Astrocyte of the spinal cord (primary cell): ENCODE measurements around the gene ACD.

ENCODE experiments used
- DNase-seq: peaks from one replicate; pipeline ENCODE4 v3.0.0; 2011; ENCODE audit warnings: low read depth, low spot score
- H3K4me3 ChIP-seq: 2 replicates; pipeline ENCODE4 v1.5.1; 2011; ENCODE audit warnings: low read depth, mild to moderate bottlenecking, low read length, moderate library complexity
- CTCF ChIP-seq: IDR thresholded peaks from 2 replicates; pipeline ENCODE4 v1.5.1; 2012; ENCODE audit warnings: low read depth, mild to moderate bottlenecking, low read length, inconsistent platforms
- in situ Hi-C: cut with HindIII; loops from 2 replicates; pipeline ENCODE4 v1.10.0; 2017; ENCODE audit warnings: low sequenced_read_pairs

The ACD gene

GRCh38 chr16:67666032-67666551 lies 6.0 kb upstream of the ACD start:
- in situ Hi-C loops = no loop called here
- no peak for DNase-seq
- no peak for TF ChIP-seq CTCF
- peak overlapping the region; percentile 61 for H3K4me3 ChIP-seq

GRCh38 chr16:67665598-67665997 lies 5.5 kb upstream of the ACD start:
- DNase-seq = no peak
- TF ChIP-seq CTCF = no peak
- H3K4me3 ChIP-seq = peak overlapping the region; percentile 61
- in situ Hi-C loops = no loop called here

GRCh38 chr16:67664871-67665270 lies 4.8 kb upstream of the ACD start:
- in situ Hi-C loops = no loop called here
- DNase-seq = no peak
- no peak overlapping the region for H3K4me3 ChIP-seq
- TF ChIP-seq CTCF = no peak

- TF ChIP-seq CTCF = no peak
- no peak overlapping the region for H3K4me3 ChIP-seq
- DNase-seq = no peak
- in situ Hi-C loops = no loop called here
These were observed 4.2 kb upstream of the ACD start for GRCh38 chr16:67664258-67664657.

GRCh38 chr16:67663877-67664222 lies 3.8 kb upstream of the ACD start:
- no peak for TF ChIP-seq CTCF
- no peak overlapping the region for H3K4me3 ChIP-seq
- in situ Hi-C loops = no loop called here
- DNase-seq = no peak

- TF ChIP-seq CTCF = peak; percentile 43
- in situ Hi-C loops = no loop called here
These were observed 3.3 kb upstream of the ACD start for GRCh38 chr16:67663151-67663876.

More at GRCh38 chr16:67663151-67663876, 3.3 kb upstream of the ACD start:
- no peak overlapping the region for H3K4me3 ChIP-seq
- no peak for DNase-seq
